Type B pancreatic cell (in vitro differentiated cells): ENCODE measurements around the gene AMN. TPM values are rescaled to one million over a fixed set of nuclear protein-coding genes. Genes with fewer than 3 reads are reported as not detected.

Source experiments
- DNase-seq: peaks from one replicate; pipeline ENCODE4 v3.0.0; 2021; ENCODE audit warnings: mixed read lengths; ENCODE audit not compliant: unreplicated experiment; ENCODE audit errors: extremely low spot score
- H3K27ac Mint-ChIP-seq: 2 replicates; pipeline ENCODE4 v1.8.0; 2021; ENCODE audit warnings: mild to moderate bottlenecking, mixed read lengths
- H3K27me3 Mint-ChIP-seq: 2 replicates; pipeline ENCODE4 v1.8.0; 2021; ENCODE audit warnings: mixed read lengths
- H3K36me3 Mint-ChIP-seq: 2 replicates; pipeline ENCODE4 v1.8.0; 2021; ENCODE audit warnings: mixed read lengths
- H3K4me1 Mint-ChIP-seq: one replicate; pipeline ENCODE4 v1.8.0; 2021; ENCODE audit warnings: mixed read lengths; ENCODE audit not compliant: unreplicated experiment
- H3K4me3 Mint-ChIP-seq: 2 replicates; pipeline ENCODE4 v1.8.0; 2021; ENCODE audit warnings: mild to moderate bottlenecking, mixed read lengths
- H3K9me3 Mint-ChIP-seq: 2 replicates; pipeline ENCODE4 v1.8.0; 2021; ENCODE audit warnings: mixed read lengths
- total RNA-seq: library from RNA; stranded (reverse); gene quantifications from 2 replicates; pipeline ENCODE4 v1.2.1, GENCODE V29; 2021; ENCODE audit warnings: low replicate concordance
- TF ChIP-seq, protein P1 (sequence below): fragments of 200-600 bp; sonication (generic); conservative IDR thresholded peaks from 2 replicates; pipeline ENCODE4 v1.5.0; 2021; ENCODE audit warnings: antibody characterized with exemption, mild to moderate bottlenecking

AMN gene
- total RNA-seq, 1 donor from 2014 or later = 18.3 TPM

DNA sequence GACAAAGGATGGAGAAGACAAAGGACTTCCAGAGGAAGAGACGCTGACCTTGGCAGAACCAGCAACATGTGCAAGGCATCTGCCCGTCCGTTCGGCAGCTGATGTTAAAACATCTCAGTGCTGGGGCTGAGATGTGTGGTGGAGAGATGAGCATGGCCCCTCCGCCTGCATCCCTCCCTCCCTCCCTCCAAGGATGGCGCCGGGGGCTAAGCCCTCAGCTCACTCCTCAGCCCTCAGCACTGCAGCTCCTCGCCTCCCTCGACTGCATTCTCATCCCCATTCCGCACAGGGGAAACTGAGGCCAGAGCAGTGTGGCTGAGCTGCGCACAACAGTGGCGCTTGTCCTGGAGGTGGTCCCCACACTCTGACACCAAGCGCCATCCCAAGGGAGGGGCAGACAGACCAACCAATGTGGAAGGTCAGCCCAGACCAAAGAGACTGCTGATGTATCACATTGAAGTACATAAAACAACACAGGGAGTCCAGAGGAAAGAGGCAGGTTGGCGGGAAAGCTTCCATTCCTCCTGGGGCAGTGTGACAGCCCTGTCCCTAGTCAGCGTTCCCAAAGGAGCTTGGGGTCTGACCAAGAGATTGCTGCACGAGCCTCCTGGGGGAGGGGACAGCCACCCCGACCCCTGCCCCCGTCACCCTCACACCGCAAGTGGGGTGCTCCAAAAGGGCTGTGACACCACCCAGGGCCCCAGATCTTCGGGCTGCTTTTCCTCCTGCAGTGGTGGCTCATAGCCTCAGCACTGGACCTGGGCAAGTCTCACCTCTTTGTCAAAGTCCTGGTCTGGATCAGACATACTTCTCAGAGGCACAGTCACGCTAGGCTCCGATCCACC lies 15.1 kb downstream of the AMN start:
- Mint-ChIP-seq H3K27me3 (peaks cover under 1% of the 10 kb centered on the region), H3K9me3 (no peaks in the 10 kb centered on the region), H3K4me1 (no peaks in the 10 kb centered on the region), H3K4me3 (no peak overlapping the region), H3K36me3 (peaks cover 22% of the 10 kb centered on the region), H3K27ac (no peak overlapping the region)
- TF ChIP-seq, protein P1, sequence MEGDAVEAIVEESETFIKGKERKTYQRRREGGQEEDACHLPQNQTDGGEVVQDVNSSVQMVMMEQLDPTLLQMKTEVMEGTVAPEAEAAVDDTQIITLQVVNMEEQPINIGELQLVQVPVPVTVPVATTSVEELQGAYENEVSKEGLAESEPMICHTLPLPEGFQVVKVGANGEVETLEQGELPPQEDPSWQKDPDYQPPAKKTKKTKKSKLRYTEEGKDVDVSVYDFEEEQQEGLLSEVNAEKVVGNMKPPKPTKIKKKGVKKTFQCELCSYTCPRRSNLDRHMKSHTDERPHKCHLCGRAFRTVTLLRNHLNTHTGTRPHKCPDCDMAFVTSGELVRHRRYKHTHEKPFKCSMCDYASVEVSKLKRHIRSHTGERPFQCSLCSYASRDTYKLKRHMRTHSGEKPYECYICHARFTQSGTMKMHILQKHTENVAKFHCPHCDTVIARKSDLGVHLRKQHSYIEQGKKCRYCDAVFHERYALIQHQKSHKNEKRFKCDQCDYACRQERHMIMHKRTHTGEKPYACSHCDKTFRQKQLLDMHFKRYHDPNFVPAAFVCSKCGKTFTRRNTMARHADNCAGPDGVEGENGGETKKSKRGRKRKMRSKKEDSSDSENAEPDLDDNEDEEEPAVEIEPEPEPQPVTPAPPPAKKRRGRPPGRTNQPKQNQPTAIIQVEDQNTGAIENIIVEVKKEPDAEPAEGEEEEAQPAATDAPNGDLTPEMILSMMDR = no peak
- DNase-seq = no peak

DNA sequence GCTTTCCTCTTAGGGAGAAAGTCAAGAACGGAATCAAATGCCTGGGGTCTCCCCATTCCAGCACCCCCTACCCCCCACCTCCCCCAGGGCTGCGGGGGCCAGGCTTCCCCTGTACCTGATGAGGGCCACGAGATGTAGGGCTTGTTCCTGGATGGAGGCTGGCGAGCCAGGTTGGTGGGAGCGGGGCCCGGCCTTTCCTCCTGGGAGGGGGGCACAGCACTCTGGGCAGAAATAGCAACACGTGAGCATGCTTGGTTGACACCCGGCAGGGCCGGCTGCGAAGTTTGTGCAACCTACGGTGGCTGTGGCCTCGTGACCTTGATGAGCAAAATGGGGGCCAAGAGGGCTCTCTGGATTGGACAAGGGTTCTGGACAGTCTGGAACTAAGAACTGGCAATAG lies 15.7 kb downstream of the AMN start:
- Mint-ChIP-seq H3K27ac (no peak overlapping the region), H3K4me1 (no peaks in the 10 kb centered on the region), H3K4me3 (no peak overlapping the region), H3K9me3 (no peaks in the 10 kb centered on the region), H3K27me3 (no peaks in the 10 kb centered on the region), H3K36me3 (peaks cover 22% of the 10 kb centered on the region)
- DNase-seq = no peak
- TF ChIP-seq, protein P1 = no peak

DNA sequence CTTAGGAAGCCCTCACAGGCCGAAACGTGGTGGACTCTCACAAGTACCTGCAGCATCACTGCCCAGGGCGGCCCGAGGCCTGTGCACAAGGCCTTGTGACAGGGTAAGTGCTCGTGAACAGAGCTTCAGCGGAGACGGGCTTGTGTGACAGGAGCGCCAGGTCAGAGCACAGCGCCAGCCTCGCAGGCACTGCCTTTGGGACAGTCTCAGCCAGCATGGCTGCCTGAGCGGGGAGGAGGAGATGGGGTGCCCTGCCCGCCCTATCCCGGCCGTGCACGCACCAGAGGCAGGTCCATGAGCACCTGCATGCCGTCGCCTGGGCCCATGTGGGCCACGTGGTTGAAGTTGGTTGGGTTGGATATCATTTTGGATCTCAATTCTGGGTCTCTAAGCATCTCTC lies 16.9 kb downstream of the AMN start:
- no peak for DNase-seq
- H3K27ac Mint-ChIP-seq = no peak overlapping the region
- TF ChIP-seq, protein P1 = no peak
- no peak overlapping the region for H3K4me3 Mint-ChIP-seq
- H3K36me3 Mint-ChIP-seq = peaks cover 25% of the 10 kb centered on the region
- H3K9me3 Mint-ChIP-seq = no peaks in the 10 kb centered on the region
- H3K27me3 Mint-ChIP-seq = no peaks in the 10 kb centered on the region
- no peaks in the 10 kb centered on the region for H3K4me1 Mint-ChIP-seq

DNA sequence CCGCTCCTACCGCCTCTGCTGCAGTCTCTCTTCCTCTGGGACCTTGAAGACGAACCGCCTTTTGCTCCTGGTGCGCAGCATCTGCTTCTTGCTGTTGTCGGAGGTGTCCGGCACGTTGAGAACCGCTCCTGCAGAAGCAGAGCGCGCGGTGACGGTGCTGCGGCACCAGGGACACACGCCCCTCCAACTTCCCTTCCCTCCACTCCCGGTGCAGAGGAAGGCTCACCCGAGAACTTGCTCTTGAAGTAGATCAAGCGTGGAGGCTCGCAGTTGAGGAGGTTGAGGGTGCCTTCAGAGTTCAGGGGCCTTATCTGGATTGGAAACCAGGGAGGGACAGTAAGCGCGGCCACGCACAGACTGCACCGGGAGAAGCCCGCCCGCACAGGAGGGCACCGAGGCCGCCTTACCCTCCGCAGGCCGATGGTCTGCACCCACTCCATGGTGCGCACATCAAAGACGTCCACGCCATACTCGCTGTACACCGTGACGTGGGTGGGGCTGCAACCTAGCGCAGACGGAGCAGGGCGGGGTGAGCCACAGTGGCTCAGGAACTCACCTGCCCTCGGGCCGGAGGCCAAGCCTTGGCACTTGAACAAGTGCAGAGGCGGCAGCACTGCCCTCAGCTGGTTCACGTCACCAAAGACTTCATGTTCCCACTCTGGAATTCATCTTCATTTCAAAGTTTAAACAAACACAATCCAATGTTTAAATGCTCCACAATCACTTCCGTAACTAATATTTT lies 17.5 kb downstream of the AMN start:
- Mint-ChIP-seq H3K36me3 (peaks cover 23% of the 10 kb centered on the region), H3K4me3 (no peak overlapping the region), H3K27me3 (no peaks in the 10 kb centered on the region), H3K27ac (no peak overlapping the region), H3K4me1 (no peaks in the 10 kb centered on the region), H3K9me3 (no peaks in the 10 kb centered on the region)
- DNase-seq = no peak
- TF ChIP-seq, protein P1 = no peak

DNA sequence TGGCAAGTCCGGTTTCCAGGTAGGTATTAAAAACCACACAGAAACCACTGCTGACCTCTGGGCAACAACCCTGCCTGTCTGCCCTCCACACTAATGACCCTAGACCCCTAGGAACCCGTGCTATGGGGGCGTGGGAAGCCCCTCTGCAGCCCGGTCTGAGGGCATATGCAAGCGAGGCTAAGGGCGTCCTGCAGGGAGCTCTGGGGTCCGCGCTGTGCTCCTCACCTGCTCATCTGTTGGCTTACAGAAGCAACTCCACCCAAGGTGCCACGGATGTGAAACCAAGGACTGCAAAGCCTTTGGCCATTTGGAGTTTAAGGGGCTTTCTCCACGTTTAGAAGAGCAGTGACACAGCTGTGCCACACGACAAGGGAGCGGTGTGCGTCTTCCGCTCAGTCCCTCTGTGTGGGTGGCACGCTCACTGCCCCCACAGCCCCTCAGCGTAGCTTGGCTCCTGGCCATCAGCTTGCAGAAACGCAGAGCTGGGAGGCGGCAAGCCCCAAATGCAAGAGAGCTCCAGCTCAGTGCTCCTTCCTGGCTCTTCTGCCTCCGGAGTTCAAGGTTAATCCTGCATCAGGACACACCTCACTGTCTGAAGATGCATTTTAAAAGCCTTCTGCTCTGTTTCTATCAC lies 18.4 kb downstream of the AMN start:
- Mint-ChIP-seq H3K27ac (no peak overlapping the region), H3K36me3 (peaks cover 18% of the 10 kb centered on the region), H3K4me1 (no peaks in the 10 kb centered on the region), H3K4me3 (no peak overlapping the region), H3K9me3 (no peaks in the 10 kb centered on the region), H3K27me3 (no peaks in the 10 kb centered on the region)
- DNase-seq = no peak
- TF ChIP-seq, protein P1 = no peak
